AML-193 (cell line): ENCODE data around the gene MYMK.
A peak's percentile ranks its signal among the peaks of the same experiment; 100 is the strongest.

Source experiments
- DNase-seq, 2 experiments: peaks; one replicate each; lab custom pipeline; 2025; lab: John Stamatoyannopoulos, UW

The MYMK gene

GRCh38 chr9:133535306-133535877 lies 10.6 kb upstream of the MYMK start:
- no peak for DNase-seq

DNA sequence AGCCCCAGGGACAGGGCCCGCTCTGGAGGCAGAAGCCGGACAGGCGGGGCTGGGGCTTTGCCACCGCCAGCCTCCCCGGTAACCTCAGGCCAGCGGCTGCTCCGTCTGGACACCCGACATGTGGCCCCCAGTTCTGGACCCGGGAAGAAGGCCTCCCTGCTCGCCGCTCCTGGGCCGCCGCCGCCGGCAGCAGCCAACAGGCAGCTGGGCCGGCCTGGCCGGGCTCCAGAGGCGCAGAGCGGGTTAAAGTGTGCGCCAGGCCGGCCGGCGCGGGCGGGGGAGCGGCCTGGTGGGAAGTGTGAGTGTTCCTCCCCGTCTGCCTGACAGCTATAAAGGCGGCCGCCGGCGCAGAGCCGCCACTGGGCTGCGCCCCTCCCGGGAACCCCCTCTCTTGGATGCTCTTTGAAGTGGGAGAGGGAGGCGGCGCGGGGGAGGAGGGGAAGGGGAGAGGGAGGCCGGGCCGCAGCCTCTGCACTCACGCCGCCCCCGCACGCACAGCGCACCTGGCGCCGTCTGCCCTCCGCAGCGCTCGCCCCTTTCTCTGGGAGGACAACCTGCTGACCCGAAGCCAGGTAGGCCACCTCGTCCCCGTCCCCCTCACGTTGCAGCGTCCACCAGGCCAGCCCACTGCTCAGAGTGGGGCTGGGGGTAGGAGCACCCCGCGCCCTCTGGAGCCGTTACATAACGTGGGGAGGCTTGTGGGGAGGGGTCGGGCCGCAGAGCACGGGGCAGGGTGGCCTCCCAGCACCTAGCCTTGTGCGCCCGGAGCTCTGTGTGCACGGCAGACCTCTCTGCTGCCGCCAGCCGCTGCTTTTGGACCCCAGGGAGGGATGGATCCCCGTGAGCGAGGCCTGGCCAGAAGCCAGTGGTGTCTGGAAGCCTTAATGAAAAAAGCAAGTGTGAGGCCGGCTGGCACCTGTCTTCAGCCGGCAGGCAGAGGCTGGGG lies 9.9 kb upstream of the MYMK start, which contains the start of gene ADAMTSL2:
TSS of gene ADAMTSL2 (plus strand) at position 359 of the 946 bp plus-strand sequence. CDS start 2,009 bp downstream, outside the sequence.
- no peak for DNase-seq

GRCh38 chr9:133533857-133534256 lies 9.1 kb upstream of the MYMK start:
- DNase-seq, result no peak

- DNase-seq, result peak; percentile 19 to 29
Observed at GRCh38 chr9:133532937-133533668, 8.3 kb upstream of the MYMK start.

GRCh38 chr9:133531293-133531692 lies 6.5 kb upstream of the MYMK start:
- DNase-seq, result no peak

DNA sequence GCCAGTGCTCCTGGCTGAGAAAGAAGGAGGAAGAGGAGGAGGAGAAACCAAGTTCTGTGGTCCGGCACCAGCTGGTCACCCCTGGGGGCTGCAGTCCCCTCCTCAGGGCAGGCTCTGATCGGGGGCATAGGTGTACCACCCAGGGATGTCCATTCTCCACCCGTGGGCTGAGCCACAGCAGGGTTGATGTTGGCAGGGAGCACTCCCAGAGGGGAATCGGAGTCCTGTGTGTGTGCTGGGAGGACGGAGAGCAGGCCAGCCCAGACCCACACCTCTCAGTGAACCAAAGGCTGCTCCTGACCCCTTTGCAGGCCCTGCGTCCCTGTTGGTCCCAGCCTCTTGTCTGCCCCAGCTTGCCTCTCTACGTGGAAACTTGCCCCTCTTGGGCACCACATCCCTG lies 5.1 kb upstream of the MYMK start:
- no peak for DNase-seq

GRCh38 chr9:133529457-133529856 lies 4.7 kb upstream of the MYMK start:
- DNase-seq, result no peak

GRCh38 chr9:133528876-133529241 lies 4.1 kb upstream of the MYMK start:
- no peak for DNase-seq

DNA sequence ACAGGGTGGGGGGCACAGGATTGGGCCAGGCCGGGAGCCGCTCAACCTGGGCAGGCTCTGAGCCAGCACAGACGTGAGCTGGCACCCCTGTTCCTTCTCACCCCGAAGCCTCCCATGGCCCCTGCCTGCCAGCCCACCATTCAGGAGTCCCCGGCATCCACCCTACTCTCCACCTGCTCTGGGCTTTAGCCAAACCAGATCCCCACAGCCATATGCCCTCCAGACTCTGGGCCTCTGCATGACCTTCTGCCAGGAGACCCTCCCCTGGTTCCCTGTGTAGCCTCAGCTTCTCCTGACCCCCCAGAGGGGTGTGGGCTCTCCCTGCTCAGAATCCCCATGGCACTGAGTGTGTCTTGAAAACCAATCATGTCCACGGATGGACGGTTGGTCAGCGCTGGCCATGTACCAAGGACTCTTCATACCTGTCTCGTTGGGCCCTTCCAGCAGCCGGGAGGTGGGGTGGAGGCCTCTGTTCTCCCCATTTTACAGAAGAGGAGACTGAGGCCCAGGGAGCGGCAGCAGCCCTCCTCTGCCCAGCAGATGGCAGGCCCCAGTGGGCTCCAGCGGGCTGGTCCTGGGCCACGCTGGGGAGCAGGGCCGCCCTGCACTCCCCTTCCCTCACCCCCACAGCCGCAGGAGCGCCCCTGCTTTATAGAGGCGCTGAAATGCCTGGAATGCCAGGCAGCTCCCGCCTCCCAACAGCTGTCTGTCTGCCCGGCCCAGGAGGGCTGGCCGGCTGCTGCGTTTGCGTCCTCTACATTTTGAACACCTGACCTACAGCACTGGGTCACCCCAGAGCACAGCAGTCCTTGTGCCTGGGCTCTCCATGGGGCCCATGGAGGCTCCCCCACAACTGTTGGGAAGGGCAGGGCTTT lies 3.5 kb upstream of the MYMK start:
- DNase-seq, result no peak

DNA sequence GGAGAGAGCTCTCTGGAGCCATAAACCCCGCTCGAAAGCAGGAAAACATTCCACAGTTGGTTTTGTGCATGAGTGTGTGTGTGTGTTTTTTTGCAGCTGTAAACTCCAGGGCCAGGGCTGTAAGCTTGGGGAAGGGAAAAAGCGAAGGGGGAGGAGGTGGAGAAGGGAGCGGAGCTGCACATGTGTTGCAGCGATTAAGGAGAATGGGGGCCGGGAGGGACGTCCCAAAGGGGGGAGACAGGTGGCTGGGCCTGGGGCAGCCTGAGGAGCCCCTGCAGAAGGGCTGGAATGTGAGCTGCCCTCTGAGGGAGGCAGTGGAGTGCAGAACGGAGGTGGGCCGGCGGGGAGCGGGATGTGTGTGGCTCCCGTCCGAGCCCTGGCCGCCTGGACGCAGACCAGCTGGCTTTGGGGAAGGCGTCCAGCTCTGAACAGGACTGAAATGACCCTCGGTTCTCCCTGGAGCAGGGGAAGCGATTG lies 2.7 kb upstream of the MYMK start:
- no peak for DNase-seq

GRCh38 chr9:133526721-133527321 lies 2.1 kb upstream of the MYMK start:
- no peak for DNase-seq

DNA sequence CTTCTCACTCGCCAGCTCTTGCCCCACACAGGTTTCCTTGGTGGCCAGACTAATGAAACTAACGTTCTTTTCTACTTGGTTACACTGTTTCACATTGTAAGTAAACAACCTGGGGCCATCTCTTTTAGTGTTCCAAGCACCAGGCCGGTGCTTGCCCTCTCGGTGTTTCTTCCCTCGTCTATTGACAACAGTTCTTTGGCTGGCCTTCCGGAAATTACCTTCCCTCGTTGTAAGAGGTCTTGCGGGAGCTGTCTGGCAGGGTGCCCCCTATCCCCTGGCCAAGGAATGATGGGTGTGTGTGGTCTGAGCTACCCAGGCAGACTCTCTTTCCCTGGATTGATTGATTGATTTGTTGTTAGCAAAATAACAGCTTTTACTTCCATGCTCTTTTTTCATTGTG lies 918 bp upstream of the MYMK start:
- no peak for DNase-seq

DNA sequence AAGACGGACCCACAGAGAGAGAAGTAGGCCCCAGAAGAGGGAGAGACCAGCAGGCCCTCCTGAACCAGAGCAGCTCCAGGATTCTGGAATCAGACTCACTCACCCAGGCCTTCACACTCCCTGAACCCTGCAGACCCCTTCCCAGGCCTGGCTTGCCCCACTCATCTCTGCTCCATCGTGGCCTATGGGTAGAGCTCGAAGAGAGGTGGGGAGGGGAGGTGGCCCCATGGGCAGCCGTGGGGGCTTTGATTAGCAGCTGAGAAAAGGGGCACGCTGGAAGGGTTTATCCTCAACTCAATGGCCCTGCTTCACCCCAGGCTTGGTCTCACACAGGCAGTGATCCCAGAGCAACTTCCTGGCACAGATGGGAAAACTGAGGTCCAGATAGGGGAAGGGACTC lies 613 bp downstream of the MYMK start:
- no peak for DNase-seq

GRCh38 chr9:133523106-133523505 lies 1.7 kb downstream of the MYMK start:
- DNase-seq, result no peak

GRCh38 chr9:133522073-133522910 lies 2.5 kb downstream of the MYMK start:
- DNase-seq, result no peak

- no peak for DNase-seq
Observed at GRCh38 chr9:133521122-133522072, 3.4 kb downstream of the MYMK start.

DNA sequence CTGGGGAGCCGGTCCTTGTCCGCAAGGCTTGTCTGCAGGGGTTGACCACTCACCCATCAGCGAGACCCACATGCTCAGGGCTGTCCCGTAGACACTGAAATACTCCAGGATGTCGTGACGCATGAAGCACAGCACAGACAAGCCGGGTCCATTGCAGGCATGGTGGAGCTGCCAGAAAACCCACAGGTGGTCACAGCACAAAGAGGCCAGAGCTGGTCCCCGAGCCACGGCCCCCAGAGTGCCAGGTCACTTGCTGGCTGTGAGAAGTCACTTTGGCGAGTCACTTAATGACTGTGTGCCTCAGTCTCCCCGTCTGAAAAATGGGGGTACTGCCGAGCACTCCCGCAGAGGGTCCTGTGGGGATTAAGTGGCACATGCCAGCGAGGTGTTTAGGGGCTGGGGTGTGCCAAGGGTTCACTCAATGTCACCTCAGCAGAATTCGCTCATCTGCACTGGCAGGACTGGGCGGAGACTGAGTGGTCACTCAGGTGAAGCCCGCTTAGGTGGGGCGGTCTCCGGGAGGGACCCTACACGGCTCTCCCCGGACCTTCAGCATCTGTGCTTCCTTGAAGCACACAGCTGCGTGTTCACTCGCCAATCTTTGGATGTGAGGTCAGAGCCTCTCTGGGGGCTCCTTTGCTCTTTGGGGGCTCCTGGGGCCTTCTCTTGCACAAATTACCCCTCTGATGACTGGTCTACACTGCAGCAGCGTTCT lies 4.5 kb downstream of the MYMK start:
- DNase-seq, result no peak

- no peak for DNase-seq
Observed at GRCh38 chr9:133519693-133520092, 5.1 kb downstream of the MYMK start.
